Bronchial epithelial cell (primary cell): ENCODE results near the gene IRF7. TPM values are rescaled to one million over a fixed set of nuclear protein-coding genes. Genes with fewer than 3 reads are reported as not detected.

Source experiments
- DNase-seq: peaks from one replicate; pipeline ENCODE4 v3.0.0-alpha.2; 2010; ENCODE audit warnings: low read depth
- FAIRE-seq: peaks from 2 replicates; lab custom pipeline; 2011; peaks lifted over from hg19 to GRCh38; lab: Jason Lieb, UNC
- H3K27me3 ChIP-seq: 2 replicates; pipeline ENCODE4 v1.5.1; 2011; ENCODE audit warnings: low read length; ENCODE audit not compliant: control insufficient read depth, insufficient read depth
- H3K36me3 ChIP-seq: 2 replicates; pipeline ENCODE4 v1.5.1; 2011; ENCODE audit warnings: low read length; ENCODE audit not compliant: control insufficient read depth, insufficient read depth
- H3K4me3 ChIP-seq: 2 replicates; pipeline ENCODE4 v1.5.1; 2011; ENCODE audit warnings: mild to moderate bottlenecking, low read depth, low read length, control low read depth
- CTCF ChIP-seq: IDR thresholded peaks from 2 replicates; pipeline ENCODE4 v1.5.1; 2011; ENCODE audit warnings: mild to moderate bottlenecking, moderate library complexity, low read length, control low read depth, inconsistent platforms; ENCODE audit not compliant: insufficient read depth, severe bottlenecking
- total RNA-seq: library from RNA; depleted of rRNA; stranded (reverse); fragments of >200 nt; gene quantifications from 2 replicates; pipeline ENCODE4 v1.2.1, GENCODE V29; 2014

IRF7 gene
- total RNA-seq, 1 donor from 2014 or later, result 15.3 TPM

- Histone ChIP-seq H3K27me3 (peaks cover 4% of the 10 kb centered on the region), H3K4me3 (no peak overlapping the region), H3K36me3 (peaks cover 2% of the 10 kb centered on the region)
- TF ChIP-seq CTCF, result no peak
- no peak for FAIRE-seq
- DNase-seq, result no peak
Measured at GRCh38 chr11:629237-629583, 13.5 kb upstream of the IRF7 start.

- Histone ChIP-seq H3K4me3 (no peak overlapping the region), H3K27me3 (peaks cover 4% of the 10 kb centered on the region), H3K36me3 (peaks cover 2% of the 10 kb centered on the region)
- TF ChIP-seq CTCF, result no peak
- no peak for FAIRE-seq
- no peak for DNase-seq
Measured at GRCh38 chr11:628056-628455, 12.3 kb upstream of the IRF7 start.

- TF ChIP-seq CTCF, result no peak
- no peak for FAIRE-seq
Measured at GRCh38 chr11:627308-627576, 11.5 kb upstream of the IRF7 start.

GRCh38 chr11:626475-627307, 10.9 kb upstream of the IRF7 start, which contains the start of gene SCT:
TSS of gene SCT (minus strand) at chr11:627181. CDS start at chr11:627143, 38 bp downstream.
- FAIRE-seq (no peak), DNase-seq (no peak)
- Histone ChIP-seq H3K36me3 (peaks cover 1% of the 10 kb centered on the region), H3K27me3 (peaks cover 4% of the 10 kb centered on the region), H3K4me3 (no peak within 1 kb of the TSS)
- no peak for TF ChIP-seq CTCF

More at GRCh38 chr11:627308-627576, 11.5 kb upstream of the IRF7 start:
- Histone ChIP-seq H3K4me3 (no peak overlapping the region), H3K36me3 (peaks cover 1% of the 10 kb centered on the region), H3K27me3 (peaks cover 4% of the 10 kb centered on the region)
- DNase-seq, result no peak

- DNase-seq (no peak), FAIRE-seq (no peak)
- H3K36me3 ChIP-seq, result peaks cover 1% of the 10 kb centered on the region
- no peak overlapping the region for H3K4me3 ChIP-seq
- peaks cover 4% of the 10 kb centered on the region for H3K27me3 ChIP-seq
- no peak for TF ChIP-seq CTCF
Measured at GRCh38 chr11:625636-626268, 10.0 kb upstream of the IRF7 start.
